Loucy (cell line): Measurements from ENCODE around the gene ZNF771.
A peak's percentile ranks its signal among the peaks of the same experiment; 100 is the strongest.

Experiments
- EZH2phosphoT487 ChIP-seq: fragments of 200-600 bp; IDR thresholded peaks from 2 replicates; pipeline ENCODE4 v1.6.1; 2018; ENCODE audit warnings: antibody characterized with exemption, mild to moderate bottlenecking, moderate library complexity, borderline replicate concordance
- TF ChIP-seq, protein P1 (sequence below): fragments of 200-600 bp; sonication (generic); conservative IDR thresholded peaks from 2 replicates; pipeline ENCODE4 v1.5.1; 2014; ENCODE audit warnings: mild to moderate bottlenecking, antibody characterized with exemption, low read length

DNA sequence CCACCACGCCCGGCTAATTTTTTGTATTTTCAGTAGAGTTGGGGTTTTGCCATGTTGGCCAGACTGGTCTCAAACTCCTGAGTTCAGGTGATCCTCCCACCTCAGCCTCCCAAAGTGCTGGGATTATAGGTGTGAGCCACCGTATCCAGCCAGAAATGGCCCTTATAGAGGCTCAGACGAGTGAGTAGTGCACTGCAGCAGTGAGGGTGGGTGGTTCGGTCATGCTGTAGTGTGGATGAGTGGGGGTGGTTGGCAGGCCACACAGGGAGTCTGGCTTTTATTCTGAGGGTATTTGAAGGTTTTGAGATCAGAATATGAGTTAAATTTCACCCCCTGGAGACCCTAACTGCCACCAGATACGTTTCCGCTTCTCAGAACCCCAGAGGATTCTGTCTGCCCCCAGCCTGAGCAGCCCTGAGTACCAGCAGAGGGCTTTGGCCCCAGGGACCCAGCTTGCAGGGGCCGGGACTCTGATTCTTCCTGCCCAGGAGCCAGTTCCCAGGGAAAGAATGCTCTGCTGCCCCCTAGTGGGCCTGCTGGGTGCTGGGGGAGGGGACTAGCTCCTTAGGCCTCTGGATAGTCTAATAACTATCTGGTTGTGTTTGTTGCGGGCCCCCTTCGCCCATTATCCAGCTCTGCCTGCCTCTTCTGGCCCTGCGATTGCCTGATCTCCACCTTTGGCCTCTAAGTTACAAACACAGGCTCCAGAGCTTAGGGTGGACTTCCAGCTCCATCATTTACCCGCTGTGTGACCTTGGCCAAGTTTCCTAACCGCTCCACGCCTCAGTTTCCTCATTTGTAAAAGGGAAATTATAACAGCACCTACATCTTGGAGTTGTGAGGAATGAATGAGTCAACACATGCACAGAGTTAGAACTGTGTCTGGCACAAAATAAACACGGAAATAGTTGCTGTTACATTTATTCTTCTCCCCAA lies 2.0 kb downstream of the ZNF771 start:
- TF ChIP-seq, protein P1, sequence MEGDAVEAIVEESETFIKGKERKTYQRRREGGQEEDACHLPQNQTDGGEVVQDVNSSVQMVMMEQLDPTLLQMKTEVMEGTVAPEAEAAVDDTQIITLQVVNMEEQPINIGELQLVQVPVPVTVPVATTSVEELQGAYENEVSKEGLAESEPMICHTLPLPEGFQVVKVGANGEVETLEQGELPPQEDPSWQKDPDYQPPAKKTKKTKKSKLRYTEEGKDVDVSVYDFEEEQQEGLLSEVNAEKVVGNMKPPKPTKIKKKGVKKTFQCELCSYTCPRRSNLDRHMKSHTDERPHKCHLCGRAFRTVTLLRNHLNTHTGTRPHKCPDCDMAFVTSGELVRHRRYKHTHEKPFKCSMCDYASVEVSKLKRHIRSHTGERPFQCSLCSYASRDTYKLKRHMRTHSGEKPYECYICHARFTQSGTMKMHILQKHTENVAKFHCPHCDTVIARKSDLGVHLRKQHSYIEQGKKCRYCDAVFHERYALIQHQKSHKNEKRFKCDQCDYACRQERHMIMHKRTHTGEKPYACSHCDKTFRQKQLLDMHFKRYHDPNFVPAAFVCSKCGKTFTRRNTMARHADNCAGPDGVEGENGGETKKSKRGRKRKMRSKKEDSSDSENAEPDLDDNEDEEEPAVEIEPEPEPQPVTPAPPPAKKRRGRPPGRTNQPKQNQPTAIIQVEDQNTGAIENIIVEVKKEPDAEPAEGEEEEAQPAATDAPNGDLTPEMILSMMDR: peak; percentile 91
- TF ChIP-seq EZH2phosphoT487: no peak
